A673 (cell line): Measurements from ENCODE around the gene PNMT. TPM values are rescaled to one million over a fixed set of nuclear protein-coding genes. Genes with fewer than 3 reads are reported as not detected.

Source experiments
- BruUV-seq: library from RNA; stranded (reverse); fragments of 400-500 nt; replicated peaks from 2 replicates; lab custom pipeline; 2021; lab: Mats Ljungman, UMichigan
- CTCF ChIA-PET: fragments of 300-600 bp; sonication (Branson Sonifier 250); formaldehyde crosslinking; loops from one replicate; lab custom pipeline; 2022; ENCODE audit warnings: antibody characterized with exemption; lab: Charles Lee
- POLR2A ChIA-PET: fragments of 300-600 bp; sonication (Branson Sonifier 250); formaldehyde crosslinking; loops from one replicate; lab custom pipeline; 2022; ENCODE audit warnings: antibody characterized with exemption; ENCODE audit not compliant: low non-redundant PET; lab: Charles Lee
- DNase-seq: peaks from one replicate; pipeline ENCODE4 v3.0.0-alpha.2; 2015; ENCODE audit warnings: low spot score
- H3K27ac ChIP-seq: fragments of 200-600 bp; sonication (generic); 2 replicates; pipeline ENCODE4 v1.5.1; 2016; ENCODE audit warnings: mixed run types, low read depth, mild to moderate bottlenecking, mixed read lengths, antibody characterized with exemption, low read length; ENCODE audit not compliant: poor library complexity, severe bottlenecking
- H3K27me3 ChIP-seq: fragments of 200-600 bp; sonication (generic); replicated peaks from 2 replicates; pipeline ENCODE4 v1.6.1; 2017; ENCODE audit warnings: mixed run types, low read depth, mild to moderate bottlenecking, mixed read lengths, antibody characterized with exemption, low read length; ENCODE audit not compliant: insufficient read depth, poor library complexity
- H3K36me3 ChIP-seq: fragments of 200-600 bp; sonication (generic); 2 replicates; pipeline ENCODE4 v1.6.1; 2016; ENCODE audit warnings: mixed run types, mild to moderate bottlenecking, mixed read lengths, antibody characterized with exemption, low read length; ENCODE audit not compliant: insufficient read depth, poor library complexity, severe bottlenecking
- H3K4me1 ChIP-seq: fragments of 200-600 bp; sonication (generic); 2 replicates; pipeline ENCODE4 v1.6.1; 2017; ENCODE audit warnings: mixed run types, mild to moderate bottlenecking, mixed read lengths, antibody characterized with exemption, low read length; ENCODE audit not compliant: insufficient read depth, poor library complexity, severe bottlenecking
- H3K4me3 ChIP-seq: fragments of 200-600 bp; sonication (generic); 2 replicates; pipeline ENCODE4 v1.5.1; 2016; ENCODE audit warnings: low read depth, mixed run types, mild to moderate bottlenecking, mixed read lengths, low read length; ENCODE audit not compliant: poor library complexity, severe bottlenecking
- H3K9me3 ChIP-seq: fragments of 200-600 bp; sonication (generic); 2 replicates; pipeline ENCODE4 v1.6.1; 2016; ENCODE audit warnings: mixed run types, low read depth, mild to moderate bottlenecking, mixed read lengths, antibody characterized with exemption, low read length; ENCODE audit not compliant: poor library complexity, severe bottlenecking
- CTCF ChIP-seq: fragments of 300-800, 200-600 bp; sonication (generic); conservative IDR thresholded peaks from 2 replicates; pipeline ENCODE4 v1.5.1; 2017; ENCODE audit warnings: low read depth, mild to moderate bottlenecking, antibody characterized with exemption, low read length, moderate library complexity, mixed read lengths
- EZH2 ChIP-seq: fragments of 200-600 bp; sonication (generic); IDR thresholded peaks from 2 replicates; pipeline ENCODE4 v1.6.1; 2017; ENCODE audit warnings: borderline replicate concordance, low read depth, mild to moderate bottlenecking, mixed read lengths, antibody characterized with exemption, low read length; ENCODE audit not compliant: poor library complexity, severe bottlenecking
- intact Hi-C: fragments of 100-400 bp; cut with micrococcal nuclease; formaldehyde crosslinking; loops from one replicate; pipeline ENCODE4 v1.10.0; 2022; ENCODE audit not compliant: unreplicated experiment
- total RNA-seq: library from RNA; stranded (reverse); gene quantifications from 2 replicates; pipeline ENCODE4 v1.2.3, GENCODE V29; 2021

Gene PNMT
- total RNA-seq, 1 experiment from 2014 or later, result not detected

DNA sequence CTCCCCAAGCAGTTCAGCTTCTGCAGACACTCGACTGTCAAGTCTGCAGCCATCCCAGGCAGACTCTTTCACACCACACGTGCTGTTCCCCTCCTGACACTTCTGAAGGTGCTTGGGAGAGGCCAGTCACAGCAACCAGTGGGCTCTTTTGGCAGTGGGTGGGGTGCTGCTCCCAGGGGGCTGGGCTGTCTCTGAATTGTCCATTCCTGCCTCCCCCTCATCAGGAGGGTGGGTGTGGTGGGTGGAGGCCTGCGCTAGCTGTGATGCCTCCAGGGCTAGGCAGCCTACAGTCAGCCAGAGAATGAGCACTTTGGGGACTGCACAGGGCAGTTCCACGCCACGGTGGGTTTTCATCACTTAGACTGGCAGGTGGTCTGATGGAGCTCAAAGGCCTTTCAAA is 21.0 kb upstream of the PNMT start:
- no peaks in the 10 kb centered on the region for H3K4me1 ChIP-seq
- no peak for DNase-seq
- no peaks in the 10 kb centered on the region for H3K36me3 ChIP-seq
- CTCF ChIA-PET, result no interaction called here
- H3K9me3 ChIP-seq, result no peaks in the 10 kb centered on the region
- TF ChIP-seq EZH2, result no peak
- no peak for TF ChIP-seq CTCF
- H3K27ac ChIP-seq, result no peak overlapping the region
- H3K4me3 ChIP-seq, result no peak overlapping the region
- POLR2A ChIA-PET, result no interaction called here
- intact Hi-C loops, result no loop called here
- no peaks in the 10 kb centered on the region for H3K27me3 ChIP-seq
- BruUV-seq, result no TSS peak

- H3K4me1 ChIP-seq, result no peaks in the 10 kb centered on the region
- BruUV-seq, result no TSS peak
- H3K4me3 ChIP-seq, result no peak overlapping the region
- no peaks in the 10 kb centered on the region for H3K36me3 ChIP-seq
- H3K27ac ChIP-seq, result no peak overlapping the region
- H3K9me3 ChIP-seq, result no peaks in the 10 kb centered on the region
- intact Hi-C loops, result no loop called here
- ChIA-PET CTCF (no interaction called here), POLR2A (no interaction called here)
- TF ChIP-seq CTCF, result no peak
- no peak for TF ChIP-seq EZH2
- H3K27me3 ChIP-seq, result no peaks in the 10 kb centered on the region
- no peak for DNase-seq
Observed at GRCh38 chr17:39648616-39649366, 19.5 kb upstream of the PNMT start.

GRCh38 chr17:39650121-39650579 is 18.1 kb upstream of the PNMT start:
- H3K27me3 ChIP-seq, result no peaks in the 10 kb centered on the region
- intact Hi-C loops, result no loop called here
- DNase-seq, result no peak
- BruUV-seq, result no TSS peak
- no peak overlapping the region for H3K4me3 ChIP-seq
- H3K27ac ChIP-seq, result no peak overlapping the region
- H3K4me1 ChIP-seq, result no peaks in the 10 kb centered on the region
- TF ChIP-seq CTCF, result no peak
- no peak for TF ChIP-seq EZH2
- POLR2A ChIA-PET, result no interaction called here
- CTCF ChIA-PET, result no interaction called here
- H3K36me3 ChIP-seq, result no peaks in the 10 kb centered on the region
- H3K9me3 ChIP-seq, result no peaks in the 10 kb centered on the region
